Measurements from ENCODE around the gene DRG1.

Gene DRG1

GRCh38 chr22:31431950-31432349 lies 32.5 kb downstream of the DRG1 start:
- ChIA-PET CTCF (interaction anchor here (0.7 kb wide), 1 partner anchor 13 kb away, joined by 4 read pairs; no protein-coding TSS in a partner anchor), POLR2A (interaction anchor here (0.6 kb wide), 1 partner anchor 113 kb away, joined by 3 read pairs; no protein-coding TSS in a partner anchor)
- no peak for DNase-seq (ENCODE audit: extremely low spot score)
- TF ChIP-seq SP1 (IDR thresholded peaks at IDR 0.05) (no peak), FOXK2 (IDR thresholded peaks at IDR 0.05) (no peak), ELF4 (IDR thresholded peaks at IDR 0.05) (no peak), LEF1 (IDR thresholded peaks at IDR 0.05; ENCODE audit: borderline replicate concordance) (no peak), HDGF (IDR thresholded peaks at IDR 0.05; ENCODE audit: borderline replicate concordance) (no peak), TARDBP (IDR thresholded peaks at IDR 0.05) (no peak), SUZ12 (IDR thresholded peaks at IDR 0.05) (no peak), FOXA1 (IDR thresholded peaks at IDR 0.05) (no peak), NFRKB (IDR thresholded peaks at IDR 0.05) (no peak), BHLHE40 (IDR thresholded peaks at IDR 0.05; ENCODE audit: borderline replicate concordance) (no peak)

GRCh38 chr22:31436132-31436531 lies 36.7 kb downstream of the DRG1 start:
- no peak for DNase-seq (ENCODE audit: extremely low spot score)
- CTCF ChIA-PET = no interaction called here
- TF ChIP-seq LEF1 (IDR thresholded peaks at IDR 0.05; ENCODE audit: borderline replicate concordance) (no peak), ARNT (IDR thresholded peaks at IDR 0.05) (no peak), L3MBTL2 (conservative IDR thresholded peaks at IDR 0.05) (no peak), FOXA1 (IDR thresholded peaks at IDR 0.05) (no peak), TARDBP (IDR thresholded peaks at IDR 0.05) (no peak), SP1 (IDR thresholded peaks at IDR 0.05) (no peak), HDGF (IDR thresholded peaks at IDR 0.05; ENCODE audit: borderline replicate concordance) (no peak), ELF4 (IDR thresholded peaks at IDR 0.05) (no peak)
- POLR2A ChIA-PET = interaction anchor here (0.9 kb wide), 1 partner anchor 37 kb away, joined by 3 read pairs; the partner anchor contains the start of gene DRG1

GRCh38 chr22:31439808-31440207 lies 40.4 kb downstream of the DRG1 start:
- ChIA-PET CTCF (no interaction called here), POLR2A (no interaction called here)
- TF ChIP-seq BHLHE40 (IDR thresholded peaks at IDR 0.05; ENCODE audit: borderline replicate concordance) (no peak), HDGF (IDR thresholded peaks at IDR 0.05; ENCODE audit: borderline replicate concordance) (no peak), ZNF384 (IDR thresholded peaks at IDR 0.05) (no peak), CTBP1 (IDR thresholded peaks at IDR 0.05; ENCODE audit: borderline replicate concordance) (no peak), PKNOX1 (IDR thresholded peaks at IDR 0.05) (no peak), TARDBP (IDR thresholded peaks at IDR 0.05) (no peak), SP1 (IDR thresholded peaks at IDR 0.05) (no peak), SUZ12 (IDR thresholded peaks at IDR 0.05) (no peak), FOXK2 (IDR thresholded peaks at IDR 0.05) (no peak)

GRCh38 chr22:31440681-31441080 lies 41.3 kb downstream of the DRG1 start:
- ChIA-PET POLR2A (no interaction called here), CTCF (no interaction called here)
- TF ChIP-seq NFRKB (IDR thresholded peaks at IDR 0.05) (no peak), LEF1 (IDR thresholded peaks at IDR 0.05; ENCODE audit: borderline replicate concordance) (no peak), FOXA1 (IDR thresholded peaks at IDR 0.05) (no peak), TARDBP (IDR thresholded peaks at IDR 0.05) (no peak), L3MBTL2 (conservative IDR thresholded peaks at IDR 0.05) (no peak), HDGF (IDR thresholded peaks at IDR 0.05; ENCODE audit: borderline replicate concordance) (no peak), FOXM1 (IDR thresholded peaks at IDR 0.05; ENCODE audit: borderline replicate concordance) (no peak), PKNOX1 (IDR thresholded peaks at IDR 0.05) (no peak), ELF4 (IDR thresholded peaks at IDR 0.05) (no peak), SP1 (IDR thresholded peaks at IDR 0.05) (no peak), FOXK2 (IDR thresholded peaks at IDR 0.05) (no peak), BHLHE40 (IDR thresholded peaks at IDR 0.05; ENCODE audit: borderline replicate concordance) (no peak)
- no peak for DNase-seq (ENCODE audit: extremely low spot score)

More at GRCh38 chr22:31439808-31440207, 40.4 kb downstream of the DRG1 start:
- DNase-seq (ENCODE audit: extremely low spot score) = no peak

- no peak for DNase-seq (ENCODE audit: extremely low spot score)
- TF ChIP-seq FOXM1 (IDR thresholded peaks at IDR 0.05; ENCODE audit: borderline replicate concordance) (no peak), CTBP1 (IDR thresholded peaks at IDR 0.05; ENCODE audit: borderline replicate concordance) (no peak), SP1 (IDR thresholded peaks at IDR 0.05) (no peak), PKNOX1 (IDR thresholded peaks at IDR 0.05) (no peak), NFRKB (IDR thresholded peaks at IDR 0.05) (no peak), FOXA1 (IDR thresholded peaks at IDR 0.05) (no peak), TARDBP (IDR thresholded peaks at IDR 0.05) (no peak), BHLHE40 (IDR thresholded peaks at IDR 0.05; ENCODE audit: borderline replicate concordance) (no peak)
- POLR2A ChIA-PET = no interaction called here
- CTCF ChIA-PET = no interaction called here
Observed at GRCh38 chr22:31441652-31442051, 42.2 kb downstream of the DRG1 start.

- no peak for DNase-seq (ENCODE audit: extremely low spot score)
- ChIA-PET CTCF (no interaction called here), POLR2A (no interaction called here)
- no peak for TF ChIP-seq ELF4 (IDR thresholded peaks at IDR 0.05)
- no peak for TF ChIP-seq PKNOX1 (IDR thresholded peaks at IDR 0.05)
- TF ChIP-seq LEF1 (IDR thresholded peaks at IDR 0.05; ENCODE audit: borderline replicate concordance) = no peak
- TF ChIP-seq NFRKB (IDR thresholded peaks at IDR 0.05) = no peak
- TF ChIP-seq FOXA1 (IDR thresholded peaks at IDR 0.05) = no peak
- no peak for TF ChIP-seq CTBP1 (IDR thresholded peaks at IDR 0.05; ENCODE audit: borderline replicate concordance)
- no peak for TF ChIP-seq ARNT (IDR thresholded peaks at IDR 0.05)
- no peak for TF ChIP-seq ZNF384 (IDR thresholded peaks at IDR 0.05)
- TF ChIP-seq SUZ12 (IDR thresholded peaks at IDR 0.05) = no peak
- no peak for TF ChIP-seq FOXM1 (IDR thresholded peaks at IDR 0.05; ENCODE audit: borderline replicate concordance)
- TF ChIP-seq FOXK2 (IDR thresholded peaks at IDR 0.05) = no peak
- no peak for TF ChIP-seq L3MBTL2 (conservative IDR thresholded peaks at IDR 0.05)
- no peak for TF ChIP-seq HDGF (IDR thresholded peaks at IDR 0.05; ENCODE audit: borderline replicate concordance)
- no peak for TF ChIP-seq SP1 (IDR thresholded peaks at IDR 0.05)
- TF ChIP-seq BHLHE40 (IDR thresholded peaks at IDR 0.05; ENCODE audit: borderline replicate concordance) = no peak
- TF ChIP-seq TARDBP (IDR thresholded peaks at IDR 0.05) = no peak
Observed at GRCh38 chr22:31442768-31443489, 43.5 kb downstream of the DRG1 start.
